Fibroblast of gingiva (primary cell): ENCODE measurements around the gene SLC48A1.

Source experiments
- DNase-seq: peaks from one replicate; pipeline ENCODE4 v3.0.0-alpha.2; 2011; ENCODE audit warnings: low read depth

The SLC48A1 gene

GRCh38 chr12:47824635-47825034 lies 51.6 kb downstream of the SLC48A1 start:
- no peak for DNase-seq

- no peak for DNase-seq
These were observed 52.2 kb downstream of the SLC48A1 start for GRCh38 chr12:47825173-47825639.

GRCh38 chr12:47828008-47828975 lies 55.3 kb downstream of the SLC48A1 start:
- no peak for DNase-seq

GRCh38 chr12:47828976-47829482 lies 56.0 kb downstream of the SLC48A1 start:
- peak; percentile 80 for DNase-seq

GRCh38 chr12:47829584-47829983 lies 56.5 kb downstream of the SLC48A1 start:
- no peak for DNase-seq
